Hepatocyte (in vitro differentiated cells): ENCODE data around the gene GUCY2D.

Source experiments
- CTCF ChIP-seq: fragments of 200-600 bp; sonication (generic); IDR thresholded peaks from 2 replicates; pipeline ENCODE4 v1.5.1; 2016; ENCODE audit warnings: antibody characterized with exemption, mild to moderate bottlenecking; ENCODE audit not compliant: poor library complexity
- EZH2 ChIP-seq: fragments of 200-600 bp; sonication (generic); IDR thresholded peaks from 2 replicates; pipeline ENCODE4 v1.6.1; 2016; ENCODE audit warnings: antibody characterized with exemption, mild to moderate bottlenecking, borderline replicate concordance
- EZH2phosphoT487 ChIP-seq: fragments of 200-600 bp; sonication (generic); IDR thresholded peaks from one replicate; pipeline ENCODE4 v1.6.1; 2018; ENCODE audit warnings: antibody characterized with exemption, mild to moderate bottlenecking, low read depth, moderate library complexity; ENCODE audit not compliant: unreplicated experiment, severe bottlenecking

- no peak for TF ChIP-seq CTCF
- TF ChIP-seq EZH2phosphoT487, result no peak
- TF ChIP-seq EZH2, result no peak
These were observed 54.0 kb downstream of the GUCY2D start for GRCh38 chr17:8056232-8056975.
